DOHH2 (cell line): ENCODE measurements around the gene LRIG3.

ENCODE experiments used
- H3F3A ChIP-seq: fragments of 200-600 bp; sonication (generic), shearing (Covaris generic); 2 replicates; pipeline ENCODE4 v1.6.0; 2016; ENCODE audit warnings: antibody characterized with exemption, mild to moderate bottlenecking; ENCODE audit not compliant: control insufficient read depth, insufficient read depth
- H3K27ac ChIP-seq: fragments of 200-600 bp; sonication (generic); 2 replicates; pipeline ENCODE4 v1.5.1; 2014; ENCODE audit warnings: low read depth, mild to moderate bottlenecking, low read length, moderate library complexity
- H3K27me3 ChIP-seq: fragments of 200-600 bp; sonication (generic); 2 replicates; pipeline ENCODE4 v1.6.1; 2014; ENCODE audit warnings: mild to moderate bottlenecking, low read length, mixed read lengths; ENCODE audit not compliant: control insufficient read depth
- H3K36me3 ChIP-seq: fragments of 200-600 bp; sonication (generic); 2 replicates; pipeline ENCODE4 v1.6.1; 2014; ENCODE audit warnings: mild to moderate bottlenecking, low read length, moderate library complexity, mixed read lengths; ENCODE audit not compliant: control insufficient read depth
- H3K4me1 ChIP-seq: fragments of 200-600 bp; sonication (generic); 2 replicates; pipeline ENCODE4 v1.6.1; 2014; ENCODE audit warnings: mild to moderate bottlenecking, low read length, mixed read lengths; ENCODE audit not compliant: control insufficient read depth
- H3K4me2 ChIP-seq: fragments of 200-600 bp; sonication (generic); 2 replicates; pipeline ENCODE4 v1.6.0; 2014; ENCODE audit warnings: mild to moderate bottlenecking, low read length, moderate library complexity
- H3K4me3 ChIP-seq: fragments of 200-600 bp; sonication (generic); 2 replicates; pipeline ENCODE4 v1.5.1; 2014; ENCODE audit warnings: mild to moderate bottlenecking, low read length, mixed read lengths
- H3K79me2 ChIP-seq: fragments of 200-600 bp; sonication (generic); 2 replicates; pipeline ENCODE4 v1.6.1; 2014; ENCODE audit warnings: mild to moderate bottlenecking, low read length, mixed read lengths; ENCODE audit not compliant: control insufficient read depth
- H3K9me2 ChIP-seq: fragments of 200-600 bp; sonication (generic); replicated peaks from 2 replicates; pipeline ENCODE4 v1.6.1; 2014; ENCODE audit warnings: mild to moderate bottlenecking, low read length, mixed read lengths; ENCODE audit not compliant: control insufficient read depth
- H3K9me3 ChIP-seq: fragments of 200-600 bp; sonication (generic); 2 replicates; pipeline ENCODE4 v1.6.1; 2014; ENCODE audit warnings: antibody characterized with exemption, low read length, mixed read lengths; ENCODE audit not compliant: control insufficient read depth, insufficient read depth
- H4K20me1 ChIP-seq: fragments of 200-600 bp; sonication (generic); 2 replicates; pipeline ENCODE4 v1.6.0; 2014; ENCODE audit warnings: low read depth, mild to moderate bottlenecking, antibody characterized with exemption, low read length, moderate library complexity; ENCODE audit not compliant: control insufficient read depth, insufficient read depth
- EZH2phosphoT487 ChIP-seq: fragments of 200-600 bp; sonication (generic); IDR thresholded peaks from 2 replicates; pipeline ENCODE4 v1.6.1; 2017; ENCODE audit warnings: borderline replicate concordance, mild to moderate bottlenecking, antibody characterized with exemption, low read length, moderate library complexity, mixed read lengths
- TF ChIP-seq, protein P1 (sequence below): fragments of 200-600 bp; sonication (generic); IDR thresholded peaks from one replicate; pipeline ENCODE4 v1.5.1; 2014; ENCODE audit warnings: antibody characterized with exemption, mild to moderate bottlenecking, low read depth, low read length; ENCODE audit not compliant: poor library complexity, severe bottlenecking

Gene LRIG3

DNA sequence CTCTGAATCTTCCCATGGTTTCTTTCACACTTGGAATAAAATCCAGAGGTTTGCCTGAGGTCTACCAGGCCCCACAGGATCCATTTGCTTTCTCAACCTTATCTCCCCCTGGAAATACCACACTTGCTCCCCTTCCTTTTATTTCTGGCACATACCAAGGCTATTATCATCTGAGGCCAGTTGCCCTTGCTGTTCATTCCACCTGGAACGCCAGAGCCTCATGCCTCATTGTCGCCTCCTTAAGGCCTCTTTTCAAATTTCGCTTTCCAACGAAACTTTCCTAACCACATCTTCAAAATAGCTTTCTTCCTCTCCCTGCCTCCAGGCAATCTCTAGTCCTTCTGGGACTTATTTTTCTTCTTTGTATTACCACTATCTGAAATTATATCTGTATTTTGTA, 11.2 kb upstream of the LRIG3 start:
- H3K9me3 ChIP-seq, result no peaks in the 10 kb centered on the region

DNA sequence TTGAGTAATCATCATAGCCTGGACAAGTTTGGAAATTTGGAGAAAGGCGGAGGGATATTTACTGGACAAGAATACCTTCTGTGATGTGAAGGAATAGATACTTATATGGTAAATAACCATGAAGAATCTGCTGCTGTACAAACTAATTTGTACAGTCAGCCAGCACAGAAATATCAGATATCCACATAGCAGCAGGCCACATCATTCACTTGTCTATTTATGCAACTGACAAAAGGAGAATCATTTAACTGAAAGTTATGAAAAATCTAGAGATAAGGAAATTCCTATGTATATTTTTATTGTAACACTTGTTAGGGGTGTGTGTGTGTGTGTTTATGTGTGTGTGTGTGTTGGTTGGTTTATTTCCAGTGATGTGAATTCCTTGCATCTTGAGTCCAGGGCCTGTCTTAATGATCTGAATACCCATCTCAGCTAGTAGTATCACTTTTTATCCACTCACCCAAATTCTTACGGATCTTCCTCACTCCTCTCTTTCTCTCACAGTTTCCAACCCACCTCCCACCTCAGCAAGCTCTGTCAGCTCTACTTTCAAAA, 10.5 kb upstream of the LRIG3 start:
- H3K4me2 ChIP-seq, result no peak overlapping the region
- H3K36me3 ChIP-seq, result no peaks in the 10 kb centered on the region
- H3K27ac ChIP-seq, result no peak overlapping the region
- no peaks in the 10 kb centered on the region for H3K27me3 ChIP-seq
- no peaks in the 10 kb centered on the region for H3K9me3 ChIP-seq
- H4K20me1 ChIP-seq, result no peaks in the 10 kb centered on the region
- H3K4me3 ChIP-seq, result no peak overlapping the region
- no peaks in the 10 kb centered on the region for H3K9me2 ChIP-seq
- TF ChIP-seq, protein P1, sequence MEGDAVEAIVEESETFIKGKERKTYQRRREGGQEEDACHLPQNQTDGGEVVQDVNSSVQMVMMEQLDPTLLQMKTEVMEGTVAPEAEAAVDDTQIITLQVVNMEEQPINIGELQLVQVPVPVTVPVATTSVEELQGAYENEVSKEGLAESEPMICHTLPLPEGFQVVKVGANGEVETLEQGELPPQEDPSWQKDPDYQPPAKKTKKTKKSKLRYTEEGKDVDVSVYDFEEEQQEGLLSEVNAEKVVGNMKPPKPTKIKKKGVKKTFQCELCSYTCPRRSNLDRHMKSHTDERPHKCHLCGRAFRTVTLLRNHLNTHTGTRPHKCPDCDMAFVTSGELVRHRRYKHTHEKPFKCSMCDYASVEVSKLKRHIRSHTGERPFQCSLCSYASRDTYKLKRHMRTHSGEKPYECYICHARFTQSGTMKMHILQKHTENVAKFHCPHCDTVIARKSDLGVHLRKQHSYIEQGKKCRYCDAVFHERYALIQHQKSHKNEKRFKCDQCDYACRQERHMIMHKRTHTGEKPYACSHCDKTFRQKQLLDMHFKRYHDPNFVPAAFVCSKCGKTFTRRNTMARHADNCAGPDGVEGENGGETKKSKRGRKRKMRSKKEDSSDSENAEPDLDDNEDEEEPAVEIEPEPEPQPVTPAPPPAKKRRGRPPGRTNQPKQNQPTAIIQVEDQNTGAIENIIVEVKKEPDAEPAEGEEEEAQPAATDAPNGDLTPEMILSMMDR, result no peak
- no peak for TF ChIP-seq EZH2phosphoT487
- H3K4me1 ChIP-seq, result no peaks in the 10 kb centered on the region
- H3K79me2 ChIP-seq, result no peaks in the 10 kb centered on the region
- H3F3A ChIP-seq, result no peaks in the 10 kb centered on the region

More for the DNA sequence above, 11.2 kb upstream of the LRIG3 start:
- no peak overlapping the region for H3K4me3 ChIP-seq
- no peak overlapping the region for H3K27ac ChIP-seq
- H4K20me1 ChIP-seq, result no peaks in the 10 kb centered on the region
- no peaks in the 10 kb centered on the region for H3K79me2 ChIP-seq
- H3K4me1 ChIP-seq, result no peaks in the 10 kb centered on the region
- no peak overlapping the region for H3K4me2 ChIP-seq
- TF ChIP-seq EZH2phosphoT487, result no peak
- TF ChIP-seq, protein P1, result no peak
- no peaks in the 10 kb centered on the region for H3K36me3 ChIP-seq
- H3K9me2 ChIP-seq, result no peaks in the 10 kb centered on the region
- H3F3A ChIP-seq, result no peaks in the 10 kb centered on the region
- H3K27me3 ChIP-seq, result no peaks in the 10 kb centered on the region

DNA sequence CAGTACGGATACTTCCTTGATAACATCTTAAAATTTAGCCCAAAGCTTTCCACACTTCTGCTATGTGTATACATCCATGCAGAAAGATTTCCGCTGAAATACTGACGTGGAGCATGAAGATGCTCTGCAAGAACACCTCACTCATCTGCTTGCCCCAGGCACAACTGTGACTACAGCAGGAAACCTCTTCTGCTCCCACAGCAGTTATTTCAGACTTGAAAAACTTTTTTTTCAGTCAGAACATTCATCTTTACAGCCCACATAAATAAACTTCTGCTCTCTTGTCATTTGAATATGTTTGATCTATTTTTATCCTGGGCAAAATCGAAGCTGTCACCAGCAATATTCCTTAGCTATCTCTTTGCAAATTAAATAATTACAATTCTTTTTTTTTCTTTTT, 6.8 kb upstream of the LRIG3 start:
- Histone ChIP-seq H3K9me2 (no peaks in the 10 kb centered on the region), H3K79me2 (no peaks in the 10 kb centered on the region), H3K27me3 (no peaks in the 10 kb centered on the region), H3K4me2 (no peak overlapping the region), H3K27ac (no peak overlapping the region), H3K4me3 (no peak overlapping the region), H3F3A (no peaks in the 10 kb centered on the region), H3K4me1 (no peaks in the 10 kb centered on the region), H3K36me3 (no peaks in the 10 kb centered on the region), H3K9me3 (no peaks in the 10 kb centered on the region), H4K20me1 (no peaks in the 10 kb centered on the region)
- no peak for TF ChIP-seq EZH2phosphoT487
- TF ChIP-seq, protein P1, result no peak

DNA sequence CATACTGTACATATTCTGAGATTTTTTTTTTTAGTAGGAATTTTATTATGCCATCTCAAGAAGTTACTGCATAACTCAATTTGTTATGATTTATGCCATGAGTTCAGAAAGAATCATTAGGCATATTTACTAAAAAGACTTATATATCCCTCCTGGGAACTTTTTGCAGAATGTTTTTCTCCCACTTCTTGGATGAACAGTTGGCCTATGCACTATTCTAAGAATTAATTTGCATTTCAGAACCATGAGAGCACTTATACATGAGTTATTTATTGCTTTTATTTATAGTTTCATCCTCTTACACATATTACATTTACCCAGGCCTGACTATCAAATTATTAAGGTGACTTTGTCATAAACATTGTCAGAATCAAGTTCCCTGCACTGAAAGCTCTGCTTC, 6.3 kb upstream of the LRIG3 start:
- no peak overlapping the region for H3K4me3 ChIP-seq
- H3K4me1 ChIP-seq, result no peaks in the 10 kb centered on the region
- no peaks in the 10 kb centered on the region for H3K9me3 ChIP-seq
- H4K20me1 ChIP-seq, result no peaks in the 10 kb centered on the region
- no peaks in the 10 kb centered on the region for H3K79me2 ChIP-seq
- no peak overlapping the region for H3K27ac ChIP-seq
- no peaks in the 10 kb centered on the region for H3K27me3 ChIP-seq
- TF ChIP-seq, protein P1, result no peak
- TF ChIP-seq EZH2phosphoT487, result no peak
- no peaks in the 10 kb centered on the region for H3K36me3 ChIP-seq
- no peaks in the 10 kb centered on the region for H3F3A ChIP-seq
- H3K9me2 ChIP-seq, result no peaks in the 10 kb centered on the region
- no peak overlapping the region for H3K4me2 ChIP-seq
